ENCODE measurements around the gene MSTO1. TPM values are rescaled to one million over a fixed set of nuclear protein-coding genes. Genes with fewer than 3 reads are reported as not detected.
"Not testable (repeated sequence)": the region's sequence is repeated elsewhere in the genome, so short reads cannot be mapped to it uniquely, and the experiment has no call there.

MSTO1 gene
- total RNA-seq (2014; rRNA removed; shearing (Covaris generic)): 23.4 and 24.0 TPM in 2 replicates

- DNase-seq (ENCODE audit: low spot score): peak; percentile 97
Observed at GRCh38 chr1:155609515-155610256, at the start of gene MSTO1. TSS of gene MSTO1 (plus strand) at chr1:155610218. CDS start at chr1:155610249, 31 bp downstream.

DNA sequence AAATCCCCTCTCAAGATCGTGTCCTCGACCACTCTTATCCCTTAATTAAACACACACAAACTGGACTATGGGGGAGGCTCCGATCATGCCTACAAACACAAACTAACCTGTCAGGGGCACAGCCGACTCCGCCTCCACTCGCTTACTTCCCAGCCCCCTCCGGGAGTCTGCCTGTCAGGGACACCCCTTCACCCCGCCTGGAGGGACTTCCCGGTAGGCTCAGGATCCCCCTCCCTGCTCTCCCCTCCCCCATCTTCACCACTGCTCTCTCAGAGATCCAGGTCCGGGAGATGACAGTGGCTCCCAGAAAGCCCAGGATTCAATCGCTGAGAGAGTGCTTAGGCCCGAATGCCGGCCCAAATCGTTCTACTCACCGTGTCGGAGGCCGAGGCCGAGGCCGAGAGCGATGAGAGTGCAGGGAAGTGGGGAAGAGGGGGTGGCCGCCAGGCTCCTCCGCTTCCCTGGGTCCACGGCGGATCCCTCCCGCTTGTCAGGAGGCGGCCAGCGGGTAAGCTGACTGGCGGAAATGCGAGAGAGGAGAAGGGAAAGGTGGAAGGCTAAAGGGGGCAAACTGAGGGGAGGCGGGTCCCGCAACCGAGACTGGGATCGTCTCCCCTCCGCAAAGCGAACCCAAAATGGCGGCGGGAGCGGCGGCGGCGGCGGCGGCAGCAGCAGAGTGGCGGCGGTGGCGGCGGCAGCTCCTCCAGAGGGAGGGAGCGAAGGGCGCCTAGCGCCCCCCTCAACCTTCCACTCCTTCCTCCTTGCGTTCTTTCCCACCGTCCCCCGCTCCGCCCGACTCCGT, 48.0 kb upstream of the MSTO1 start:
- not testable (repeated sequence) for DNase-seq (ENCODE audit: low spot score)

GRCh38 chr1:155562581-155563376, 47.2 kb upstream of the MSTO1 start, which contains the start of gene ASH1L:
TSS of gene ASH1L (minus strand) at chr1:155562803. CDS start at chr1:155521519, 41,284 bp downstream.
- peak; percentile 88 for DNase-seq (ENCODE audit: low spot score)

GRCh38 chr1:155563377-155564022, 46.5 kb upstream of the MSTO1 start:
- DNase-seq (ENCODE audit: low spot score): not testable (repeated sequence)

- DNase-seq (ENCODE audit: low spot score): no peak
Observed at GRCh38 chr1:155569988-155570592, 39.9 kb upstream of the MSTO1 start.

DNA sequence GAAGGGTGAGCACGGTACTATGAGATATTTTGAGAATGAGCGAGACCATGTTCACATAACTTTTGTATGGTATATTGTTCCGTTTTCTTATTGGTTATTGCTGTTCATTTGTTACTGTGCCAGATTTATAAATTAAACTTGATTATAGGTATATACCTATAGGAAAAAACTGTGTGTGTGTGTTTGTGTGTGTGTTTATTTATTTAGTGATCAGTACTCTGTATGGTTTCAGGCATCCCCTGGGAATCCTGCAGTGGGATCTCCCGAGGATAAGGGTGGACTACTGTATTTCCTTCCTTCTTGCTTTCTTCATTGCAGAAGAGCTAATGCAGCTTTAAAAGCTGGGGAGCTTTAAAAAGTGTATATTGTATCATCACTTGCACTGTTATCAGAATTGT, 39.4 kb upstream of the MSTO1 start:
- DNase-seq (ENCODE audit: low spot score): no peak

DNA sequence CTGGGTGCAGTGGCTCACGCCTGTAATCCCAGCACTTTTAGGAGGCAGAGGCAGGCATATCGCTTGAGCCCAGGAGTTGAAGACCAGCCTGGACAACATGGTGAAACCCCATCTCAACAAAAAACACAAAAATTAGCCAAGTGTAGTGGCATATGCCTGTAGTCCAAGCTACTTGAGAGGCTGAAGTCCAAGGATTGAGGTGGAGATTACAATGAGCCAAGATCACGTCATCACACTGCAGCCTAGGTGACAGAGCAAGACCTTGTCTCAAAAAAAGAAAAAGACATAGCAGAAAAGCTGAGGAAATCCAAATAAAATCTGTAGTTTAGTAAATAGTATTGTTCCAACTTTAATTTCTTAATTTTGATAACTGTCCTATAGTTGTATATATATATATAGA, 35.9 kb upstream of the MSTO1 start:
- no peak for DNase-seq (ENCODE audit: low spot score)

DNA sequence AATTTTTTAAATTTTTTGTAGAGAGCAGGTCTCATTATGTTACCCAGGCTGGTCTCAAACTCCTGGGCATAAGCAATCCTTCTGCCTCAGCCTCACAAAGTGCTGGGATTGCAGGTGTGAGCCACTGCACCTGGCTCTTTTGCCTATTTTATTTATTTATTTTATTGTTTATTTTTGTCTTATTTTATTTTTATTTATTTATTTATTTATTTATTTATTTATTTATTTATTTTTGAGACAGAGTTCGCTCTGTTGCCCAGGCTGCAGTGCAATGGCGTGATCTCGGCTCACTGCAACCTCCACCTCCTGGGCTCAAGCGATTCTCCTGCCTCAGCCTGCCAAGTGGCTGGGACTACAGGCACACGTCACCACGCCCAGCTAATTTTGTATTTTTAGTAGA, 34.4 kb upstream of the MSTO1 start:
- not testable (repeated sequence) for DNase-seq (ENCODE audit: low spot score)

GRCh38 chr1:155583846-155584245, 26.2 kb upstream of the MSTO1 start:
- DNase-seq (ENCODE audit: low spot score): not testable (repeated sequence)

GRCh38 chr1:155589282-155589681, 20.7 kb upstream of the MSTO1 start:
- DNase-seq (ENCODE audit: low spot score): not testable (repeated sequence)

GRCh38 chr1:155590516-155591247, 19.3 kb upstream of the MSTO1 start:
- not testable (repeated sequence) for DNase-seq (ENCODE audit: low spot score)

GRCh38 chr1:155591770-155592169, 18.2 kb upstream of the MSTO1 start:
- DNase-seq (ENCODE audit: low spot score): peak; percentile 53

- DNase-seq (ENCODE audit: low spot score): not testable (repeated sequence)
Observed at GRCh38 chr1:155595877-155596474, 14.0 kb upstream of the MSTO1 start.

DNA sequence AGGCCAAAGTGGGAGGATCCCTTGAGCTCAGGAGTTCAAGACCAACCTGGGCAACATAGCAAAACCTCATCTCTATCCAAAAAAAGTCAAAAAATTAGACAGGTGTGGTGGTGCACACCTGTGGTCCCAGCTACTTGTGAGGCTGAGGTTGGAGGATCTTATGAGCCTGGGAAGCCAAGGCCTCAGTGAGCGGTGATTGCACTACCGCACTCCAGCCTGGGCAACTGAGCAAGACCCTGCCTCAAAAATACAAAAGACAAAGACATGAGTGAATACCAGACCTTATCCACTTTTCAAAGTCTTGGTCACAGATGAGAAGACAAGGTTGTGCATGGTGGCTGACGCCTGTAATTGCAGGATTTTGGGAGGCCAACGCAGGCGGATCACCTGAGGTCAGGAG, 13.2 kb upstream of the MSTO1 start:
- no peak for DNase-seq (ENCODE audit: low spot score)

DNA sequence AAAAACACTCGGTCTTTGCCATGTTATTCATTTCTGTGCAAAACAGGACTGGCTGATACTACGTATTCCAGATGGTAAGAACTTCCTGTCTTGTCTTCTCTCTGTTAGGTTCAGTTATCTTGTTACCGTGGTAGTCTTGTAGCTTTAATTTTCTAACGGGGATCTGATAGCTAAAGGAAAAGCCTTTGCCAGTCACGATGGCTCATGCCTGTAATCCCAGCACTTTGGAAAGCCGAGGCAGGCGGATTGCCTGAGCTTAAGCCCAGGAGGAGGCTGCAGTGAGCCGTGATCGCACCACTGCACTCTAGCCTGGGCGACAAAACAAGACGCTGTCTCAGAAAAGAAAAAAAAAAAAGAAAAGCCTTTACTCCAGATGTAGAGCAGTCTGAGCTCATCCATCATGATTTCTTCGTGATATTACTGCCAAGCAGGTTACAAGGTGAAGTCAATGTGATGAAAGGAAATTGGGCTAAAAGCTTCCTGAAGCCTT, 11.1 kb upstream of the MSTO1 start:
- DNase-seq (ENCODE audit: low spot score): no peak

DNA sequence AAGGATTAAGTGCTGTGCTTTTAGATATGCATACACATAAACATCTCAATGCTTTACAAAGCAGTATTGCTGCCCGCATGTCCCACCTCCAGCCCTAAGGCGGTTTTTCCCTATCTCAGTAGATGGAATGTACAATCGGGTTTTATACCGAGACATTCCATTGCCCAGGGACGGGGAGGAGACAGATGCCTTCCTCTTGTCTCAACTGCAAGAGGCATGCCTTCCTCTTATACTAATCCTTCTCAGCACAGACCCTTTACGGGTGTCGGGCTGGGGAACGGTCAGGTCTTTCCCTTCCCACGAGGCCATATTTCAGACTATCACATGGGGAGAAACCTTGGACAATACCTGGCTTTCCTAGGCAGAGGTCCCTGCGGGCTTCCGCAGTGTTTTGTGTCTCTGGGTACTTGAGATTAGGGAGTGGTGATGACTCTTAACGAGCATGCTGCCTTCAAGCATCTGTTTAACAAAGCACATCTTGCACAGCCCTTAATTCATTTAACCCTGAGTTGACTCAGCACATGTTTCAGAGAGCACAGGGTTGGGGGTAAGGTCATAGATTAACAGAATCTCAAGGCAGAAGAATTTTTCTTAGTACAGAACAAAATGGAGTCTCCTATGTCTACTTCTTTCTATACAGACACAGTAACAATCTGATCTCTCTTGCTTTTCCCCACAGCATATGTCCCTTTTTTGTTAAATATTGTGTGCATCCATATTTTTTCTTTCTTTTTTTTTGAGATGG, 10.0 kb upstream of the MSTO1 start:
- DNase-seq (ENCODE audit: low spot score): not testable (repeated sequence)

DNA sequence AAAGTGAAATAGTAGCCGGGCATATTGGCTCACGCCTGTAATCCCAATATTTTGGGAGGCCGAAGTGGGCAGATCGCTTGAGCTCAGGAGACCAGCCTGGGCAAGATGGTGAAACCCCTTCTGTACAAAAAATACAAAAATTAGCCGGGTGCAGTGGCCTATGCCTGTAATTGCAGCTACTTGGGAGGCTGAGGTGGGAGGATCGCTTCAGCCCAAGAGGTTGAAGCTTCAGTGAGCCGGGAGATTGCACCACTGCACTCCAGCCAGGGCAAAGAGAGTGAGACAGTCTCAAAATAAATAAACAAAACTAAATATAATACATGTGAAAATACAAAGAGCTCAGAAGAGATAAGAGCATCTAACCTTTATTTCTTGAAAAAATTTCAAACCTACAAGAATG, 2.3 kb upstream of the MSTO1 start:
- DNase-seq (ENCODE audit: low spot score): no peak

- DNase-seq (ENCODE audit: low spot score): no peak
Observed at GRCh38 chr1:155608888-155609225, 1.2 kb upstream of the MSTO1 start.

DNA sequence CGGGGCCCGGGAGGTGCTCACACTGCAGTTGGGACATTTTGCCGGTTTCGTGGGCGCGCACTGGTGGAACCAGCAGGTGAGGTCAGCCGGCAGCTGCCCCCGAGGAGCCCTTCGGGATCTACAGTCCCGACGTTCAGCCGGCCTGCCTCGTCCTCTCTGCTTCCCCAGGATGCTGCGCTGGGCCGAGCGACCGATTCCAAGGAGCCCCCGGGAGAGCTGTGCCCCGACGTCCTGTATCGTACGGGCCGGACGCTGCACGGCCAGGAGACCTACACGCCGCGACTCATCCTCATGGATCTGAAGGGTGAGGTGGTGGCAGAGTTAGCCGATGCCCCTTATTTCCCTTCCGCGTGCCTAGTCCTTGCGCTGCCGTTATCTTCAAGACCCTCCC, 234 bp downstream of the MSTO1 start:
- not testable (repeated sequence) for DNase-seq (ENCODE audit: low spot score)
